ENCODE results near the gene ST6GAL1. TPM values are rescaled to one million over a fixed set of nuclear protein-coding genes. Genes with fewer than 3 reads are reported as not detected.

Gene ST6GAL1
- total and polyA plus RNA-seq, 2 of the 8 experiments (the other 6 are each of a cell fraction or from before 2014, with no cell fraction given) = 62.8 to 80.9 TPM

- H3K27ac ChIP-seq (ENCODE audit: low read depth, low read length) = no peak overlapping the region
- H3K36me3 ChIP-seq (ENCODE audit: control insufficient read depth in 2 of 4, insufficient read depth in 4 of 4, low read length in 3 of 4) = no peaks in the 10 kb centered on the region
- H3K4me1 ChIP-seq (replicated peaks in 1 of 4; ENCODE audit: control insufficient read depth in 3 of 4, insufficient read depth in 4 of 4, low read length in 3 of 4) = peaks cover 0 to 4% (median 1%) of the 10 kb centered on the region in 4 experiments; a peak in 2 of 7 replicates
- H4K8ac ChIP-seq (ENCODE audit: extremely low read depth, insufficient read depth, low read length) = no peak overlapping the region
- no peak overlapping the region for H3K14ac ChIP-seq (ENCODE audit: insufficient read length)
- DNase-seq (ENCODE audit: low read depth in 1 of 2, low spot score in 2 of 2) (peak in 1 of 2 experiments; percentile 43), FAIRE-seq (no peak)
- no peak overlapping the region for H4K5ac ChIP-seq (ENCODE audit: insufficient read length, low read depth, low read length)
- CTCF ChIA-PET (ENCODE audit: partially characterized antibody) = interaction anchor here (1.0 to 1.2 kb wide), 3 partner anchors 59 to 139 kb away, joined by 3 to 4 read pairs (median 4); no protein-coding TSS in a partner anchor
- no peak overlapping the region for H3K4me2 ChIP-seq (ENCODE audit: insufficient read depth in 1 of 2, low read depth in 2 of 2, low read length in 2 of 2)
- no peaks in the 10 kb centered on the region for H3K27me3 ChIP-seq (replicated peaks in 1 of 4; ENCODE audit: control insufficient read depth in 3 of 4, extremely low read depth in 1 of 4, insufficient read depth in 3 of 4, low read length in 3 of 4)
- no peak overlapping the region for H2AFZ ChIP-seq (ENCODE audit: low read length)
- no peaks in the 10 kb centered on the region for H3K9me3 ChIP-seq (ENCODE audit: insufficient read depth in 2 of 2, low read depth in 1 of 2, low read length in 1 of 2)
- no peak overlapping the region for H3K4ac ChIP-seq (replicated peaks; ENCODE audit: insufficient read length, low read depth, low read length)
- WGBS, 2 experiments (ENCODE audit: extremely low coverage in 1 of 2, insufficient coverage in 1 of 2, insufficient read length in 1 of 2, insufficient replicate concordance in 2 of 2, low coverage in 1 of 2, low lambda C conversion rate in 2 of 2, missing lambda C conversion rate in 1 of 2) = 90% methylated on average over 9 of the region's 9 CpGs; no CpG with 5 or more reads in 1 of the 2 experiments
- no peak overlapping the region for H3K4me3 ChIP-seq (ENCODE audit: extremely low read depth in 1 of 4, insufficient read depth in 2 of 4, low read depth in 3 of 4, low read length in 4 of 4)
- H3K56ac ChIP-seq (replicated peaks; ENCODE audit: insufficient read length, low read depth, low read length) = no peak overlapping the region
- no peak overlapping the region for H3K23ac ChIP-seq (ENCODE audit: insufficient read length)
- H4K91ac ChIP-seq (replicated peaks; ENCODE audit: insufficient read length, low read length) = no peak overlapping the region
- H2BK12ac ChIP-seq (ENCODE audit: low read depth, low read length) = no peak overlapping the region
- peaks cover 0 to 40% of the 10 kb centered on the region in 2 experiments; a peak in 1 of 4 replicates for H3K79me2 ChIP-seq (ENCODE audit: control insufficient read depth in 1 of 2, insufficient read depth in 2 of 2, low read length in 2 of 2)
- peaks cover 2 to 3% of the 10 kb centered on the region in 2 experiments for H4K20me1 ChIP-seq (replicated peaks in 1 of 2; ENCODE audit: control insufficient read depth in 1 of 2, insufficient read depth in 2 of 2, low read length in 2 of 2)
- H2BK120ac ChIP-seq (replicated peaks; ENCODE audit: low read depth, low read length) = no peak overlapping the region
- no peak overlapping the region for H3K18ac ChIP-seq (ENCODE audit: extremely low read depth, low read length)
- POLR2A ChIA-PET (ENCODE audit: partially characterized antibody) = no interaction called here
- H2BK15ac ChIP-seq (ENCODE audit: low read length) = no peak overlapping the region
- no peak overlapping the region for H2BK20ac ChIP-seq (ENCODE audit: low read length)
- H3K79me1 ChIP-seq (ENCODE audit: low read depth, low read length) = peaks cover 7% of the 10 kb centered on the region
- H2BK5ac ChIP-seq (ENCODE audit: low read depth, low read length) = no peak overlapping the region
- H3K9ac ChIP-seq (replicated peaks in 1 of 4; ENCODE audit: extremely low read depth in 1 of 4, low read depth in 3 of 4, low read length in 3 of 4) = no peak overlapping the region
- peaks cover 2% of the 10 kb centered on the region; the same call in 1 of the 2 replicates for H3K23me2 ChIP-seq (ENCODE audit: low read depth, low read length)
- H2AK5ac ChIP-seq (ENCODE audit: low read depth, low read length) = no peak overlapping the region
- TF ChIP-seq SP1 (IDR thresholded peaks at IDR 0.05; ENCODE audit: low read depth, low read length) = no peak
- no peak for TF ChIP-seq POU5F1 (IDR thresholded peaks at IDR 0.05; ENCODE audit: low read depth, low read length)
- no peak for TF ChIP-seq RNF2 (IDR thresholded peaks at IDR 0.05; ENCODE audit: borderline replicate concordance, low read depth, low read length, missing control alignments, poor library complexity, severe bottlenecking)
- TF ChIP-seq ZNF274 (IDR thresholded peaks at IDR 0.05; ENCODE audit: borderline replicate concordance, extremely low read depth, low read length) = no peak
- no peak for TF ChIP-seq FOSL1 (IDR thresholded peaks at IDR 0.05; ENCODE audit: insufficient read depth, low read depth, low read length)
- no peak for TF ChIP-seq KDM4A (IDR thresholded peaks at IDR 0.05; ENCODE audit: low read depth, low read length, severe bottlenecking)
- TF ChIP-seq MAX (IDR thresholded peaks at IDR 0.05) = no peak
- TF ChIP-seq JUND (IDR thresholded peaks at IDR 0.05; ENCODE audit: low read length) = no peak
- no peak for TF ChIP-seq CBX5 (IDR thresholded peaks at IDR 0.05; ENCODE audit: low read depth, low read length)
- TF ChIP-seq TEAD4 (IDR thresholded peaks at IDR 0.05; ENCODE audit: low read depth, low read length) = no peak
- TF ChIP-seq MAFK (IDR thresholded peaks at IDR 0.05; ENCODE audit: low read depth, low read length) = no peak
- no peak for TF ChIP-seq TCF12 (IDR thresholded peaks at IDR 0.05; ENCODE audit: low read depth, low read length)
- no peak for TF ChIP-seq YY1 (IDR thresholded peaks at IDR 0.05; ENCODE audit: low read depth, low read length)
- TF ChIP-seq SIX5 (IDR thresholded peaks at IDR 0.05; ENCODE audit: low read depth, low read length) = no peak
Observed at GRCh38 chr3:187025656-187026316, 95.5 kb downstream of the ST6GAL1 start.

All from H1 (cell line).